IPS-20b (cell line): ENCODE data around the gene COX20.
"Not testable (repeated sequence)": the region's sequence is repeated elsewhere in the genome, so short reads cannot be mapped to it uniquely, and the experiment has no call there.

Source experiments
- H3K27ac ChIP-seq: one replicate; pipeline ENCODE4 v1.5.1; 2013; ENCODE audit warnings: low read length
- H3K27me3 ChIP-seq: 2 replicates; pipeline ENCODE4 v1.6.1; 2013; ENCODE audit warnings: mild to moderate bottlenecking, low read length, inconsistent platforms; ENCODE audit not compliant: insufficient read depth
- H3K36me3 ChIP-seq: 2 replicates; pipeline ENCODE4 v1.6.1; 2013; ENCODE audit warnings: low read depth, mild to moderate bottlenecking, inconsistent platforms, low read length, moderate library complexity; ENCODE audit not compliant: insufficient read depth
- H3K4me1 ChIP-seq: 2 replicates; pipeline ENCODE4 v1.6.1; 2013; ENCODE audit warnings: mild to moderate bottlenecking, control low read depth, inconsistent platforms, low read length, moderate library complexity; ENCODE audit not compliant: insufficient read depth
- H3K4me3 ChIP-seq: 2 replicates; pipeline ENCODE4 v1.5.1; 2013; ENCODE audit warnings: mild to moderate bottlenecking, low read length, inconsistent platforms
- H3K9ac ChIP-seq: 2 replicates; pipeline ENCODE4 v1.6.1; 2013; ENCODE audit warnings: low read depth, mild to moderate bottlenecking, inconsistent platforms, low read length, moderate library complexity
- H3K9me3 ChIP-seq: 2 replicates; pipeline ENCODE4 v1.6.1; 2013; ENCODE audit warnings: mild to moderate bottlenecking, low read depth, low read length, inconsistent platforms; ENCODE audit not compliant: insufficient read depth

Gene COX20

GRCh38 chr1:244835276-244836134 is at the start of gene COX20:
Gene COX20, plus strand, starts transcription at chr1:244835658. Its CDS starts 57 bp downstream, at chr1:244835715.
- no peaks in the 10 kb centered on the region for H3K27me3 ChIP-seq
- peaks cover 11% of the 10 kb centered on the region; the same call in 1 of the 2 replicates for H3K4me1 ChIP-seq

GRCh38 chr1:244788493-244789275 is 46.8 kb upstream of the COX20 start:
- Histone ChIP-seq H3K9me3 (no peaks in the 10 kb centered on the region), H3K27me3 (no peaks in the 10 kb centered on the region), H3K4me3 (no peak overlapping the region), H3K9ac (no peak overlapping the region), H3K4me1 (peaks cover 9% of the 10 kb centered on the region; the same call in 1 of the 2 replicates), H3K36me3 (no peaks in the 10 kb centered on the region), H3K27ac (no peak overlapping the region)

More at GRCh38 chr1:244835276-244836134, at the start of gene COX20:
- H3K27ac ChIP-seq, result peak within 1 kb of the TSS; percentile 99
- H3K9me3 ChIP-seq, result no peaks in the 10 kb centered on the region
- peak within 1 kb of the TSS; percentile 94 for H3K4me3 ChIP-seq
- peaks cover 17% of the 10 kb centered on the region for H3K36me3 ChIP-seq
- peak within 1 kb of the TSS; percentile 96 for H3K9ac ChIP-seq

GRCh38 chr1:244789276-244789580 is 46.2 kb upstream of the COX20 start:
- Histone ChIP-seq H3K9me3 (no peaks in the 10 kb centered on the region), H3K27me3 (no peaks in the 10 kb centered on the region), H3K9ac (no peak overlapping the region), H3K4me1 (peaks cover 9% of the 10 kb centered on the region; the same call in 1 of the 2 replicates), H3K36me3 (no peaks in the 10 kb centered on the region), H3K27ac (no peak overlapping the region), H3K4me3 (no peak overlapping the region)

GRCh38 chr1:244789731-244790130 is 45.7 kb upstream of the COX20 start:
- Histone ChIP-seq H3K4me1 (peaks cover 9% of the 10 kb centered on the region; the same call in 1 of the 2 replicates), H3K27ac (no peak overlapping the region), H3K9me3 (no peaks in the 10 kb centered on the region), H3K36me3 (no peaks in the 10 kb centered on the region), H3K4me3 (no peak overlapping the region), H3K27me3 (no peaks in the 10 kb centered on the region), H3K9ac (no peak overlapping the region)

- Histone ChIP-seq H3K9ac (no peak overlapping the region), H3K4me3 (no peak overlapping the region), H3K27me3 (no peaks in the 10 kb centered on the region), H3K4me1 (peaks cover 4% of the 10 kb centered on the region; the same call in 1 of the 2 replicates), H3K27ac (no peak overlapping the region), H3K36me3 (no peaks in the 10 kb centered on the region), H3K9me3 (no peaks in the 10 kb centered on the region)
Measured at GRCh38 chr1:244791061-244791460, 44.4 kb upstream of the COX20 start.

GRCh38 chr1:244792188-244792850 is 43.1 kb upstream of the COX20 start:
- H3K4me1 ChIP-seq, result no peaks in the 10 kb centered on the region
- H3K4me3 ChIP-seq, result no peak overlapping the region
- H3K36me3 ChIP-seq, result no peaks in the 10 kb centered on the region
- no peak overlapping the region for H3K9ac ChIP-seq
- no peaks in the 10 kb centered on the region for H3K9me3 ChIP-seq
- H3K27me3 ChIP-seq, result no peaks in the 10 kb centered on the region
- H3K27ac ChIP-seq, result no peak overlapping the region

- Histone ChIP-seq H3K4me3 (no peak overlapping the region), H3K4me1 (no peaks in the 10 kb centered on the region), H3K9ac (no peak overlapping the region), H3K27me3 (no peaks in the 10 kb centered on the region), H3K9me3 (no peaks in the 10 kb centered on the region), H3K27ac (no peak overlapping the region), H3K36me3 (no peaks in the 10 kb centered on the region)
Measured at GRCh38 chr1:244794071-244794470, 41.4 kb upstream of the COX20 start.

GRCh38 chr1:244794516-244794915 is 40.9 kb upstream of the COX20 start:
- H3K27ac ChIP-seq, H3K9me3 ChIP-seq, H3K27me3 ChIP-seq, H3K4me1 ChIP-seq, H3K4me3 ChIP-seq, H3K36me3 ChIP-seq, H3K9ac ChIP-seq: not testable (repeated sequence)

- no peak overlapping the region for H3K27ac ChIP-seq
- no peak overlapping the region for H3K9ac ChIP-seq
- H3K4me1 ChIP-seq, result no peaks in the 10 kb centered on the region
- H3K9me3 ChIP-seq, result no peaks in the 10 kb centered on the region
- H3K4me3 ChIP-seq, result no peak overlapping the region
- no peaks in the 10 kb centered on the region for H3K27me3 ChIP-seq
- no peaks in the 10 kb centered on the region for H3K36me3 ChIP-seq
Measured at GRCh38 chr1:244796719-244797406, 38.6 kb upstream of the COX20 start.

GRCh38 chr1:244800821-244801220 is 34.6 kb upstream of the COX20 start:
- Histone ChIP-seq H3K4me3 (no peak overlapping the region), H3K9me3 (no peaks in the 10 kb centered on the region), H3K36me3 (no peaks in the 10 kb centered on the region), H3K9ac (no peak overlapping the region), H3K27me3 (no peaks in the 10 kb centered on the region), H3K4me1 (no peaks in the 10 kb centered on the region), H3K27ac (no peak overlapping the region)

GRCh38 chr1:244801246-244801645 is 34.2 kb upstream of the COX20 start:
- no peak overlapping the region for H3K27ac ChIP-seq
- no peaks in the 10 kb centered on the region for H3K36me3 ChIP-seq
- no peak overlapping the region for H3K9ac ChIP-seq
- no peaks in the 10 kb centered on the region for H3K4me1 ChIP-seq
- no peak overlapping the region for H3K4me3 ChIP-seq
- no peaks in the 10 kb centered on the region for H3K27me3 ChIP-seq
- H3K9me3 ChIP-seq, result no peaks in the 10 kb centered on the region
